Left cardiac atrium (tissue), 4 donors: Measurements from ENCODE around the gene HOXA5. TPM values are rescaled to one million over a fixed set of nuclear protein-coding genes. Genes with fewer than 3 reads are reported as not detected.

Source experiments
- ATAC-seq, 2 donors: fragments of 200-7000 bp; cut with Tn5 transposase; one replicate each; pipeline ENCODE4 v1.9.1; 2020; ENCODE audit warnings: mild to moderate bottlenecking in 2 of 2, moderate library complexity in 2 of 2
- DNase-seq: peaks from one replicate; pipeline ENCODE4 v3.0.0-alpha.2; 2020
- intact Hi-C, 2 donors: fragments of 100-400 bp; cut with DNase I; formaldehyde crosslinking; loops; one replicate each; pipeline versions ENCODE4 v1.14.1 to v1.15.1; 2022 to 2023
- total RNA-seq, 2 donors: library from RNA; stranded (reverse); fragmentation: NEBNext Ultra II Directional; extraction: Animal tissue kit (Norgen Biotek cat#: 25700); gene quantifications; one replicate each; pipeline ENCODE4 v1.2.1, GENCODE V29; 2021
- donor health status: DM: no; HTN: yes; CAD: no.
- donor health status: DM: no; HTN: yes; CAD: no; lungs with severe emphysema.
- donor health status: DM: yes; HTN: yes; CAD: no.
- donor health status: Dilated cardiomyopathy.

Gene HOXA5
- total RNA-seq, 2 donors from 2014 or later = 0.27 TPM; not detected in 1

DNA sequence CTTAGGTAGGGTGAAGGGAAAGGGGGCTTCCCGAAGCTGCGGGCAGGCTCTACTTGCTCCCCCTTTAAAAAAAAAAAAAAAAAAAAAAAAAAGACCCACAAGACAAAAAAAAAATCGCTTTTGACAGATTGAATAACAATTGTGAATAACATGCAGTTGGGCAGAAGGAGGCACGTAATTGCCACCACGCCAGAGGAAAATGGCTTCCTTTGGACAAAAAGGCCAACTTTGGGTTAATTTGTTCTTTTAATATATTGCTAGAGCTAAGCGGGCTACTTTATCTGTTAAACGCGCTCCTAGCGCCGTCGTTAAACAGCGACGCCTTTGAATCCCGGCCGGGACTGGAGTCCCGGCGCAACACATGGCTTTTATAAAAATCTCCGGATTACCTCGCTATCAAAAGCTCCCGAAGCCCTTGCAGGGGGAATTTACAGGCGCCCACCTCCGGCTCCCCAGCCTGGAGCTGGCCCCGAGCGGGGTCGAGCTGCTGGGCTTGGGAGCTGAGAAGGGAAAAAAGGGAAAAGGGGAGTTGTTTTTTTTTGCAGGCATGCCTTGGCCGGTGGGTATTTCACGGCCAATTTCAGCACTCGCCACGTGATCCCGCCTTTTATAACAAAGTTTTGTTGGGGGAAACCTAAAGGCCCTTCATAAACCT is 40.3 kb upstream of the HOXA5 start:
- DNase-seq = no peak
- ATAC-seq = no peak
- intact Hi-C loops = no loop called here

DNA sequence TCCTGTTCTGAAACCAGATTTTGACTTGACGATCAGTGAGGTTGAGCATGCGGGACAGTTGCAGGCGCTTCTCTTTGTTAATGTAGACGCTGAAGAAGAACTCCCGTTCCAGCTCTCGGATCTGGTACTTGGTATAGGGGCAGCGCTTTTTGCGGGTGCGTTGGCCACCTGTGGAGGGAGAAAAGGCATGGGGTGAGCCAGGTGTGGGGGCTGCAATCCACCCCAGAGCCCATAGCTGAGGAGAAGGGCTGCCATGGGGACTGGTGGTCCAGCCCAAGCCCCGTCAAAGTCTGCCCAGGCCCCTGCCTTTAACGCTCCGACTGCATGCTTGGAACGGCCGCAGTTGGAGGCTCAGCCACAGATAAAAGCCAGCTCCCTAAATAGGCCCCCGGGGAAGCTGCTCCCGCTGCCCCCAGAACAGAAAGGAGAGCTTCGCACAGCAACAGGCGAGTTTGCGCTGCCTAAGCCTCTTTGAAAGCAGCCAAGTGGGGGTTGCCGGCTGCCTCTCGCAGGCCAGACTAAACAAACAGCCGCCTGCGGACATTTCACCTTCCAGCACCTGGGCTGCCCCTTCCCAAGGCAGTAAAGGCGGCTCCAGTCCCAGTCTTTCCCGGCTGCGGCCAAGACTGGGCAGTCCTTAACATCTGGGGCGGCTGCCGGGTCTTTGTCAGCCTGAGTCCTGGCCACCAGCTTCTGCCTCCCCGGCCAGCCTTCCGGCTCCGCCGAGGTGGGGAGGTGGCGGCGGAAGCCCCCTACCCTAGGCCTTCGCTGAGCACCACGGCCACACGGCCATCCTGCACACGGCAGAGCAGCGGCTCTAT is 39.6 kb upstream of the HOXA5 start:
- no peak for DNase-seq
- ATAC-seq = no peak
- intact Hi-C loops = no loop called here

DNA sequence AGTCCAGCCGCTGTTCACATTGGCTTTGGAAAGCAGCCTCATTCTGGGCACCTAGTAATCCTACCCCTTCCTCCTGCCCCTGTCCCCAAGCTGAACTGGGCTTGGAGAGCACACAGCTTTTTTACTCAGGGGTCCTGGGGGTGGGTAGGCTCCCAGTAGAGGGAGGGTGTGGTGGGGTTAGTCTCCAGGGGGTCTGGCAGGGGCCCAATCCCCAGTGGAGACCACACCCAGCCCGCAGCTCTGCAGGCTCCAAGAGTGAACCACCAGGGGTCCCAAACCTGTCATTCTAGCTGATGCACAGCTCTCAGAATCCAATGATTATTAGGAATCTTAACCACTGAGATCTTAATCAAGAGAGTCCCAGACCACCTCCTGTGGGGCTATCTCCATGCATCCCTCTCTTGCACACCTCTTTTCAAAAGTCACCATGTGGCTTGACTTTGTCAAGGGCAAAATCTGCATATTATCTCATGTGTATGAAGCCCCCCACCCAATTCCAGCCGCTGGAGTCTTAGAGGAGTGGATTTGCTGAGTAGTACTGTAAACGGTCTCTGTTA is 38.9 kb upstream of the HOXA5 start:
- ATAC-seq = no peak
- intact Hi-C loops = no loop called here
- DNase-seq = no peak

DNA sequence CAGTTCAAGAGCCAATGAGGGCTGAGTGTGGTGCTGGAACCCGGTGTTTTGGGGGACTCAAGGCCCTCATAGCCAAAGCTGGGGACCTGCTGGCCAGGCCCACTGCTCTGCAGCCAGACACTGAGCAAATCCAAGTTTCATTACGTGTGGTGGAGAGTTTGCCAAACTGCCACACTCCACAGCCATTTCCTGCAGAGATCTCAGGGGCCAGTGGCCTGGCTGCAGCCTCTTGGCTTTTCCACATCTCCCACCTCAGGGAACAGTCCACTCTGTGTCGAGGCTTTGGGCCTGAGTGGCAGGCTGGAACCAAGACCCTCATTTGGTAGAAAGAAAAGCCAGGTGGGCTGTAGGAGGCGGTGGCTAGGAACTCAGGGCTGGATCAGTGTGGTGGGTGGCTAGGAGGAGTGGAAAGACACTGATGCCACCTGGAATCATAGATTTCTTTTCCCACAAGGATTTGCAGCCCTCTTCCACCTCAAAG is 38.4 kb upstream of the HOXA5 start:
- intact Hi-C loops = no loop called here
- DNase-seq (no peak), ATAC-seq (no peak)

DNA sequence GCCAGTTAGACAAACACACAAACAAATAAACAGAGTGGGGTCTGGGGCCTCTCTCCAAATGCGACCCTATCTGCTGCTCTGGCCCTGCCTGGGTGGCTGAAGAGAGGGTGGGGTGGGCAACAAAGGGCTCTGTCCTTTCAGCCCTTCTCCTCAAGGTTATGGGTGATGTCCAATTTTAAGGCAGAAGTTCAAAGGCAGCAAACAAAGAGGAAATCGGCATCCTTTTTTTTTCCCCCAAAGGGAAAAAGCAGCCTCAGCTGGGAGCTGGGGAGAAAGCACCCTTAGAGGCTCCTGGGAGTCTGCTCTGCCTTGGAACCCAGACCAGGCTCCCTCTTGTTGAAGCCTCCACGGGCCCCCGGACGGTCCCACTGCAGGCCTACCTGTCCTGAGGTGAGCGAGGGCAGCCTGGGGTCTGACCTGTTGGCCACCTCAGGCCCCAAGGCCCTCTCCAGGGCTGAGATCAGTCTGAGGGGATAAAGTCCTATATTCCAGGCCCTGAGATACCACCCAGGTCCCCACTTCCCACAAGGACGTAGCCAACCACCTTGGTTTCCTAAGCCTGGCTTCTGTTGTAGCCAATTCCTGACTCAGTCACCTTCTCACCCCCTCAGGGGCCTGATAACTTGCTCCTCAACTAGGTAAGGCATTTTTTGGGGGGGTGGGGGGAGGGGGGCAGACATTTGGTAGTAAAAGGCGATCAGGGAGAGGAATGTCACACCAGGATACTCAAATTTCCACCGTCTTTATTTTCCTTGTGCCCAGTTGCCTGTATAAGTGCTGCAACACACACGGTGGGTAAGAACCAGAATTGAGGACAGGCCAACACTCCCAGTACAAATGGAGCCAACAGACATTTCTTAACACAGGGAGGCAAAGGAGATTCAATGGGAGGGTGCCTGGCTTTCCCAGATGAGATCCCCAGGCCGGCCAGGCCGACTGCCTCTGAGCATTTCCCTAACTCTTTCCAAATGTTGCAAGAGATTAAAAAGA is 37.2 kb upstream of the HOXA5 start:
- no peak for DNase-seq

DNA sequence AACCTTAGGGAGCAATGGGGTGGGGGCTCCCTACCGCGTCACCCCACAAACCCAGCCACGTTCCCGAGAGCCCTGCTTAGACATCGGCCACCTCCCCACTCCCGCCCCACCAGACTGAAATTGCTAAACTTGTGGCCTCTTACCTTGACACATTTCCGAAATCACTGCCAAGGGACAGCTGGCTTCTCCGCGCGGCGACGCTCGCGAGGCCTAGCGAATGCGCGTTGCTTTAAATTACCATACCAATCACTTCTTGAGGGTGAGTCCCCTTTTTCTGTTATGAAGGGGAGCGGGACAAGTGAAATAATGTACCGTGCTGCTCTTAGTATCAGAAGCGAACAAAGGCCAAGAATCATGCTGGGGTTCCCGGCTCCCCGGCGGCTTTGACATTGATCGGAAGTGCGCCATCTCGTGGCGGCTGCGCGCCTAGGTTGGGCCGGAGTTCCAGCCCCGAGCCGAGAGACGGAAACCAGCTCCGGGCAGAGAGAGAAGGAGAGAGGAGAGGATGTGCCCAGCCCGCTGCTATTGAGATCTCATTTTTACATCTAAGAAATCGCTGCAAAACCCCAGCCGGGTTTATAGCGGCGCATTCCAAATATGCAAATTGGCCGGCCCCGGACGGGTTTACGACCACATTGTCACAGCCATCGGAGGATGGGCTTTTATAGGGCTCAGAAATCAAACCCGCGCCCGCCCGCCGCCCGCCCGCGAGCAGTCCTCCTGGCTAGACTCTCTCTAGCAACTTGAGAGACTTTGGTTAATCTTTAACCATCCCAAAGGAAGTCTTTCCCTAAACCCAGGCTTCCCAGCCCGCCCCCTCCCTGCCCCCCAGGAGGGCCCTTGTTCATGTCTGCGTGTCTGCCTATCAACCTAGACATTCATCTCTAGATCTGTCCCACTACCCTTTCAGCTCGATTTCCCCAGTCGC is 36.3 kb upstream of the HOXA5 start:
- ATAC-seq (peak; percentile 47 to 48), DNase-seq (no peak)
- intact Hi-C loops = no loop called here

More for the DNA sequence above, 37.2 kb upstream of the HOXA5 start:
- ATAC-seq = no peak
- intact Hi-C loops = no loop called here

DNA sequence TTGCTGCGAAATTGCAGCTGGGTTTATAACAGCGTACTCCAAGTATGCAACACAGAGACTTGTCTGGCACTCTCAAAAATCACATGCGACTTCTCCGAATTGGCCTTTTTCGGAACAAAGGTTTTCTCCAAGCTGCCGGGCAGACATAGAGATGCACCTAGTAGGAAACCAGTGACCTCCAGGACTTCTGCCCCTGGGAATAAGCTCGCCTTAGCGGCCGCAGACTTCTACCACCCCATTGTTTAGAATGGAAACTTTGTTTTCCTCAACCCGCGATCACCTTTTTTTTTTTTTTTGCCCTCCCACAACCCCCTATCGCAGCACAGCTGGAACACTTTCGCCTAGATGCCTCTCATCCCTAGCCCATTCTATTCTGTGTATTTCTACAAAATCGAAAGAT is 35.5 kb upstream of the HOXA5 start:
- no peak for DNase-seq
- no peak for ATAC-seq
- intact Hi-C loops = no loop called here

DNA sequence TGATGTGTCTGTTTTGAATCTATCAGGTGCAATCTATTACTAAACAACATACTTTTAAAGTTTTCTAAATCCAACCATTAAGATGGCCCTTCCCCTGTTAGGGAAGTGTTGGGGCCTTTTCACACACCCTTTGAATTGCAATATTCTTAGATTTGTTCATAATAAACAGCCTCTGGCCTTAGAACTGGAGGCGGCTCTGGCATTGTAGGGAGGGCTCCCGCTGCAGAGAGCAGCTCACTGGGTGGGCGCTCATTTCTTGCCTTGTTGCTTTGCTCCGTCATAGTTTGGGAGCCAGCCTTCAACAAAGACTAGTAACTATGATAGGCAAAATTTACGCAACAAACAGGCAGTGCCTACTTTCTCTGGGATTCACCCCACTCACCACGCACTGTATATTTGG is 34.9 kb upstream of the HOXA5 start:
- no peak for ATAC-seq
- DNase-seq = no peak
- intact Hi-C loops = no loop called here

DNA sequence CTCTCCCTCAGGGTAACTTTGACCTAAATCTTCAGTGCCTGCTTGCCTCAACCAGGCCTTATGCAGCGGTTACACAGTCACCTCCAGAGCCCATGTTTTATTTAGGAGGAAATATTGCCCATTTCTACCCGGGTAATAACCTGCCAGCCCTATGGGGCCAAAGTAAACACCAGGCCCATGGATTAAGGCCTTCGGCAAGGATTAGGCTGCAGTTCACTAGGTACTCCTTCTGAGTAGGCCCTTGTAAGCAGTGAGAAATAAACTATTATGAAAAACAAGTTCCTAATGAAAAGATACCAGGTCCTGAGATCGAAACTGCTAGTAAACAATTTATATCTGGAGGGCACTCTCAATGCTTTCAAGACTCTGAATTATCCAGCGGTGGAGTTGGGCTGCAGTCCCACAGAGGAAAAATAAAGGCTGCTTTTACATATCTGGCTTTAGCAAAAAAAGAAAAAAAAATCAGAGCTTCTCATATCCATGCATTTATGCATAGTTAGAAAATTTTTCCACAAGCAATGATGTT is 34.4 kb upstream of the HOXA5 start:
- ATAC-seq = no peak
- DNase-seq = no peak
- intact Hi-C loops = no loop called here

DNA sequence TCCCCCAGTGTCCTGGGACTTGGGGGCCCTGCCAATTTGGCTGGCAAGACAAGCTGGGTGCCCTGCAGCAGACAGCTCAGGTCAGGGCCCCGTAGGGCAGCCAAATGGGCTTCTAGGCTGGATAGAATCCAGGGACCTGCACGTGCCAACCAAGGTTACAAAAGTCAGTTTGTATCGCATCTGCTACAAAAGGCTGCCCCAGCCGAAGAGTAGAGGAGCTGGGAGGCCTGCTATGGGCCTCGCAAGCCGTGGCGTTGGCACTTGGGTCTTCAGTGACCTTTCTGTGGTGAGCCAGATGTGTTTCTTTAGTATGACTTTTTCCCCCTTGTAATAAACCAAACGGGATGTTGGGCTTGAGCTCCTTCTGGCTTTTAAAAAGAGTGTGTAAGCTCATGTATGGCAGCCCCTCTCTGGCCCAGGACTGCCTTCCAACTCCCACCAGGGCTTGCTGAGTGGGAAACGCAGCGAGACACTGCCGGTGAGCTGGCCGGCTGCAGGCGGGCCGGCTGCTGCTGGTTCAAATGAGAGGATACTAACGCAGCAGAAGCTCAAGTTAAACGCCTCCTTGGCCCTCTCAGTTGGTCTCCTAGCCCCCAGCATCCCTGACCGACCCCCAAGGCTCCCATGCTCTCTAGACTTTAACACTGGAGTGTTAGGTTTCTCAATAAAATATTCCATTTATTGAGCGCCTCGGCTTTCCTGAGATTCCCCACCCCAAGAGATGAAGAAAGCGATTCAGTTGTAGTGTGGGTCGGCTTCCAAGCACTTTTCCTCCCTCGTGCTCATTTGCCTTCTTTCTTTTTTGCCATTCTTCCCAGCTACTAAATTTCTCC is 33.7 kb upstream of the HOXA5 start:
- DNase-seq (no peak), ATAC-seq (no peak)
- intact Hi-C loops = no loop called here

DNA sequence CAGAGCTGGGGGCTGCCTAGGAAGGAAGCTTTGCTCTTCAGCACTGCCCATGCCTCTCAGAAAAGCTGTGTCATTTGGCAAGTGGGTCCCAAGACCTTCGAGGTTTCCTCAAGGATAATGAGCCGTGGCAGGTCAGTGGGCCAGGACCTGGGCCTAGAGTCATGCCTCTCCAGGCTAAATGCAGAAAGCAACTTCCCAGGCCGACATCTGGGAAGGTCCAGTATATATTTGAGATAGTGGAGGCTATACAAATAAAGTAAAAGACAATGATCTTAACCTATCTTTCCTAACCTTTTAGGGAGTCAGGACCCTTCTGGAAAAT is 33.0 kb upstream of the HOXA5 start:
- intact Hi-C loops = no loop called here
- ATAC-seq (no peak), DNase-seq (no peak)

DNA sequence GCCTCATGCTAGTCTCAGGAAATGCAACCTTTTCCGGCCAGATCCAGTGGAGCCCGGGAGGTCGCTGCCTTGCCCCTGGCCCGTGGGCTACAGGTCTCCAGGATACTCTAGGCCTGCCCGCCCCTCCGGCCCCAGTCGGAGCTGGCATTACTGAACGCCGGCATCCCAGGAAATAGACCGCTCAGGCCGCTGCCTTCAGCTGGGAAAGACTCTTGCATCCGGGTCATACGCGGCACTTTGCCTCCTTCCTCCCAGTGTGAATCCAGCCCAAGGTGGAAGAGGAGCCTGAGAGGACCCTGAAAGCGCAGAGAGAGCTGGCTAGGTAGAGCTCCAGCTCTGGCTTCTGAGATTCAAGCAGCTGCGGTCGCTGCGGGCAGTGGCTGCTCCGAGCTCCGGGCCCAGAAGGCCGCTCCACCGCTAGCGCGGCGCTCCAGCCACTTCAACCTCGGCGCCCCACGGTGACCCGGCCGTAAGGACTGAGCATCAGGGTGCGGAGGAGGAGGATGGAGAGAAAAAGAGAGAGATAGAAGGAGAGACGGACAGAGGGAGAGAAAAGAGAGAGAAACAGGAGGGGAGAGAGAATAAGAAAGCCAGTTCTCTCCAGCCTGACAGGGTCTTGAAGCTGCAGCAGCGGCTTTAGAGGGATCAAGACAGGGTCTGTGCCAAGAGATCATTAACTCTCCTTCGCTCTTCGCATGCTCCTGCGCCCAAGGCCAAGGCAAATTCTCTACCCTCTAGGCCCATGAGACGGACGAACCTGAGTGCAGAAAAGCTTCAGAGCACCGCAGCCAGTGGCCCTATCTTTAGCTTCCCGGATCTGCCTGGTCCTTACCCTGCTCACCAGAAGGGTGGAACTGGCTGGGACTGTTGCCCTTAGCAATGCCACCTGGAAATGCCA is 32.4 kb upstream of the HOXA5 start:
- ATAC-seq (no peak), DNase-seq (no peak)
- intact Hi-C loops = no loop called here

DNA sequence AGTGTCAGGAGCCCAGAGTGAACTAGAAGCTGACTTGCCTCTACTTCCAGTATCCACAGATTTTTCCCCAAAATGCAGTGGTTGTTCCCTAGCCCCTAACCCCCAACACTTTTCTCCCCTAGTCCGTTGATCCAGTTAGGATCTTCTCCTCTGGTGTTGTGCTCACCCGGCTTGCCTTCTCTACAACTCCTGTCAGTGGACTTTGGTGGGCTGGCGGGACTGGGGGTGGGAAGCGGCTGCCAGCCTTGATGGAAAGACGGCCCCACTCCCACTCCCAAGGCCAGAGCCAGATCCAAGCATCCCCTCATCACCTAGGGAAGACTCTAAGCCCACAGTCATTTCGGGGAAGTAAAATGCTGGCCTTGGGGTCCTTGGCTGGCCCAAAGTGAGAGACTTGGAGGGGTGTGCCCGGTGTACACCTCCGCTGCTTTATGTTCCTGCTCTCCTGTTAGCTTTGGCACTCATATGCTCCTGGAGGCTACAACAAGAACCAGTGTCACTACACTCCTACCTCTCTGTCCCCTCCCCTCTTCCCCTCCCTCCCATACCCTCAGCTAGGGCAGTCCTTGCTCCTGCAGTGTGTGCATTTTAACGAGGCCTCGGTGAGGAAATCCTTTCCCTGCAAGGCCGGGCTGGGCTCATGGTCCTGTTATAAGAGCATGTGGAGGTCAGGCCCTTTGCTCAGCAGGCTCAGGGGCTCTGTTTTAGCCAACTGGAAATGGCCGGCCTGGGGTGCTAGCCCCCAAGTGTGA is 31.6 kb upstream of the HOXA5 start:
- intact Hi-C loops = no loop called here
- no peak for ATAC-seq
- no peak for DNase-seq

DNA sequence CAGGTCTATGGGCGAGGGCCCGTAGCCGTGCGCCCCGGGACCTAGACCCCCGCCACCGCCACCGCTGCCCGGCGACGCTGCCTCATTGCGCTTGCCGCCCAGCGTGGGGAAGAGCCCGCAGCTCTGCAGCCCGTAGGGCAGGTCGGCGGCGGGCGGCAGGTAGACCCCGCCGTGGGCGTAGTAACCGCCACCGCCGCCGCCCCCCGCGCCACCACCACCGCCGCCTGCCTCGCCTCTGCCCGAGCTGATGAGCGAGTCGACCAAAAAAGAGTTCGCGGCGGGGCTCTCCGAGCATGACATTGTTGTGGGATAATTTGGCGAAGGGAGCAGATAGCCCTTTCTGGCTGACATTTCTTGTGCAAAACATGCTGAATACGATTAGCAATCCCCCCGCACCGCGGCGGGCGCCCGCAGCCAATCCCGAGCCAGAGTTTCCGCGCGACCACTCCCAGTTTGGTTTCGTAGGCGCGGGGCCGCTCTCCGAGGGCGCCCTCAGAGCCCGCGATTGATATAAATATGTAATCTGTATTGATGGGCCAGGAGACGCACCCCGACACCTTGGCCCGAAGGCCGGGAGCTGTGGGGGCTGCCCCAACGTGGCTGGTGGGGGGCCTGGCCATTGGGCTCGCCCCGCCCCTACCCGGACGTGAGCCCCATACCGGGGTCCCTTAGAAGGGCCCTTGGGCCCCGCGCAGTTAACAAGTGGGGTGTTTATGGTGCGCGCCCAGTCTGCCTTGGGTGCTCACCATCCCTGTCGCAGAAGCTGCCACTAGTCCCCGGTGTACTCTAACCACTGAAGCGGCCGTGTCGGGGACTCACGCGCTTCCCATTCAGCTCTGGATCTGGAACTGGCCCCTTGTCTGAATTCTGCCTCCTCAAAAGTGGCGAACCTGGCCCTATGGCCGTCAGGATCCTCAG is 30.7 kb upstream of the HOXA5 start, which contains the start of gene HOXA10:
TSS of gene HOXA10 (minus strand) at position 365 of the 918 bp plus-strand sequence. CDS start at position 351, 14 bp downstream.
- DNase-seq (no peak), ATAC-seq (no peak)
- intact Hi-C loops = no loop called here
